HUES64 (cell line): ENCODE results near the gene C7orf33.
"Not testable (repeated sequence)": the region's sequence is repeated elsewhere in the genome, so short reads cannot be mapped to it uniquely, and the experiment has no call there.

Experiments
- H3K27ac ChIP-seq: 2 replicates; pipeline ENCODE4 v1.7.0; 2013; ENCODE audit warnings: low read depth, low read length, inconsistent platforms
- H3K27me3 ChIP-seq: 2 replicates; pipeline ENCODE4 v1.6.1; 2013; ENCODE audit warnings: mild to moderate bottlenecking, low read length; ENCODE audit not compliant: insufficient read depth
- H3K36me3 ChIP-seq: 2 replicates; pipeline ENCODE4 v1.6.1; 2013; ENCODE audit warnings: mild to moderate bottlenecking, low read length; ENCODE audit not compliant: insufficient read depth
- H3K4me1 ChIP-seq: 2 replicates; pipeline ENCODE4 v1.6.1; 2013; ENCODE audit warnings: mild to moderate bottlenecking, low read length, moderate library complexity; ENCODE audit not compliant: insufficient read depth
- H3K4me3 ChIP-seq: 2 replicates; pipeline ENCODE4 v1.5.1; 2013; ENCODE audit warnings: mild to moderate bottlenecking, low read length, moderate library complexity
- H3K9ac ChIP-seq: 2 replicates; pipeline ENCODE4 v1.6.1; 2013; ENCODE audit warnings: mild to moderate bottlenecking, low read depth, low read length
- H3K9me3 ChIP-seq: 2 replicates; pipeline ENCODE4 v1.6.1; 2013; ENCODE audit warnings: low read depth, low read length; ENCODE audit not compliant: insufficient read depth
- WGBS: fragments of 150-250, 120-280 bp; methylation state at CpG from one replicate; pipeline ENCODE4 v1.1.7; 2013; ENCODE audit warnings: missing lambda C conversion rate; 5-methylcytosine and 5-hydroxymethylcytosine counted together

The C7orf33 gene

DNA sequence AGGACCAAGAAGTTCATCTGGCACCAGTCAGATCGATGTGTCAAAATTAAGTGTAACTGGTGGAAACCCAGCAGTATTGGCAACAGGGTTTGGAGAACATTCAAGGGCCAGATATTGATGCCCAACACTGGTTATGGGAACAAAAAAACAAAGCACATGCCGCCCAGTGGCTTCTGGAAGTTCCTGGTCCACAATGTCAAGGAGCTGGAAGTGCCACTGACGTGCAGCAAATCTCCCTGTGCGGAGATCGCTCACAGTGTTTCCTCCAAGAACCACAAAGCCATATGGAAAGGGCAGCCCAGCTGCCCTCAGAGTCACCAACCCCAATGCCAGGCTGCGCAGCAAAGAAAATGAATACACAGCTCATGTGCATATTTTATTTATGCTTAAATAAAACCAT lies 10.1 kb upstream of the C7orf33 start:
- Histone ChIP-seq H3K27ac (no peak overlapping the region), H3K9me3 (no peaks in the 10 kb centered on the region), H3K4me1 (no peaks in the 10 kb centered on the region), H3K9ac (no peak overlapping the region), H3K36me3 (no peaks in the 10 kb centered on the region), H3K27me3 (no peaks in the 10 kb centered on the region), H3K4me3 (no peak overlapping the region)
- WGBS, result 90% methylated on average over 6 of the region's 6 CpGs

DNA sequence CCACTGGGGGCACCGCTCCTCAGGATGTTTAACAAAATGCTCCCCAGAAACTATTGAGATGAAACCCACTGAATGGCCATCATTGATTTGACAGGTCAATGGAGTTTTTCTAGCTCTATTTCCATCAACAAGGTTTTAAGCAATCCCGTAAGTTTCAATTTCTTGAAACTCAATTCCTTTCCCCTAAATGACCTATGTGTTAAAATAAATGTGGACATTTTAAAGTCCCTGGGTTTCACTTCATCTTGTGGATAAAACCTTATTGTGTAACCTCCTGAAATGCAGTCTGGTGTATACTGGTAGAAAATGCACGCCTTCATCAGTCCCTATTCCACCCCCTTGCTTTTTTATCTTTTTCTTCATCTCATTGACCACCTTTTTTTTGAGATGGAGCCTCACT lies 8.9 kb upstream of the C7orf33 start:
- Histone ChIP-seq H3K27ac (no peak overlapping the region), H3K4me1 (no peaks in the 10 kb centered on the region)
- 99% methylated on average over 3 of the region's 3 CpGs for WGBS

DNA sequence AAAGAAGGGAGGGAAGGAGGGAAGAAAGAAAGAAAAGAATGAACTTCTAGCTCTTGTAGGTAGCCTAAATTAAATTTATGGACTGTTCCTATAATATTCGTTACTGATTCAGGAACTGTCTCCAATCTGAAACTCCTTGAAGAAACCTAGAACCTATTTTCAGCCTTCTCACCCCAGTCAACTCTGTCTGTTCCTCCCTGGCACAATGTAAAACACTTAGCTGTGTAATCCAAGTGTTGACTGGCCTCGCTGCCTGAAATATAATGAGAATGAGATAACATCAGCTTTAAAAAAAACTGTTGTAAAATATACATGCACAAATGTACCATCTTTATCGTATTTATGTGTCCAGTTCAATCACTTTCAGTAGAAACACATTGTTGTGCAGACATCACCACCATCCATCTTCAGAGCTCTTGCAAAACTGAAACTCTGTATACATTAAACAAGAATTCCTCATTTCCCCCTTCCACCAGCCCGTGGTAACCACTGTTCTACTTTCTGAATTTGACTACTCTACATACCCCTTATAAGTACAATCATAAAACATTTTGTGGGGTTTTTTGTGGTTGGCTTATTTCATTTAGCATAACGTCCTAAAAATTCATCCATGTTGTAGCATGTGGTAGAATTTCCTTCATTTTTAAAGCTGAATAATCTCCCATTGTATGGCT lies 6.3 kb upstream of the C7orf33 start:
- H3K4me1 ChIP-seq, result peaks cover 14% of the 10 kb centered on the region; the same call in 1 of the 2 replicates
- no peak overlapping the region for H3K27ac ChIP-seq
- H3K27me3 ChIP-seq, result no peaks in the 10 kb centered on the region
- 93% methylated on average over 4 of the region's 5 CpGs for WGBS
- no peaks in the 10 kb centered on the region for H3K36me3 ChIP-seq
- no peaks in the 10 kb centered on the region for H3K9me3 ChIP-seq
- H3K9ac ChIP-seq, result no peak overlapping the region
- H3K4me3 ChIP-seq, result no peak overlapping the region

More for the DNA sequence above, 8.9 kb upstream of the C7orf33 start:
- no peaks in the 10 kb centered on the region for H3K9me3 ChIP-seq
- no peaks in the 10 kb centered on the region for H3K36me3 ChIP-seq
- no peak overlapping the region for H3K9ac ChIP-seq
- H3K27me3 ChIP-seq, result no peaks in the 10 kb centered on the region
- no peak overlapping the region for H3K4me3 ChIP-seq

DNA sequence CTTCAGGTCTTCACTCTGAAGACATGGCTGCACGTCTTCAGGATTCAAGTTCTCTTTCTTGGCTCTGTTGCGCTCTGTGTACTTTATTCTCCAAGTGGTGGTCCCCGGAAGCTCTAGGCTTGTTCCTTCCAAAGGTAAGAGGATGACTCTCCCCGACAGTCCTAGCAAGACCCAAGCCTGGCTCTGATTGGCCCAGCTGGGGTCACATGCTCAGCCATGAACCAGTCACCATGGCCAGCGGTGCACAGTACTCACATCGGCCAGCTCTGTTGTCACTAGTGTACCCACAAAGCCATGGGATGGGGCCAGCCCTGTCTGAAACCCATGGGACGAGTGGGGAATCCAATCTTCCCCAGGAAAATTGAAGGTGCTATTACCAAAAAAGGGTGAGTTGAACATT lies 5.2 kb upstream of the C7orf33 start:
- no peaks in the 10 kb centered on the region for H3K27me3 ChIP-seq

DNA sequence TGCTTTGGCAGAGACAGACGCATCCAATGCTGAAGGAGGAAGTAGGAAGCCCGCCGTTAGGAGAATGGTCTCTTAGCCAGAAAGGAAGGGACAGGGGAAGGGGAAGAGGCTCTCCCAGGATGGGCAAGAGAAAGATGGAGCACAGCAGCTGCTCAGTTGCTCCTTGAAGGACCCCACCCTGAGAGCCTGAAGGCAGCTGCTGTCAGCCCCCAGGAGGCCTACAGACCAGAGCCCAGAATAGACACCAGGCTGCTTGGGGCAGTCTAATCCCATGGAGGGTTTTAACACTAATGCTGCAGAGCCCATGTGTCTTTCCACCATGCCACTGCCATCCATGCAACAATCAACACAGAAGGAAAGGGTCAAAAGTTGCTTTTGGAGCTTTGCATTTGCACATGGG lies 3.5 kb upstream of the C7orf33 start:
- H3K27me3 ChIP-seq, result no peaks in the 10 kb centered on the region
- no peaks in the 10 kb centered on the region for H3K36me3 ChIP-seq
- H3K9ac ChIP-seq, result no peak overlapping the region
- H3K4me3 ChIP-seq, result no peak overlapping the region
- WGBS, result 85% methylated on average over 3 of the region's 3 CpGs
- H3K27ac ChIP-seq, result no peak overlapping the region
- peaks cover 31% of the 10 kb centered on the region for H3K4me1 ChIP-seq
- H3K9me3 ChIP-seq, result no peaks in the 10 kb centered on the region

More for the DNA sequence above, 5.2 kb upstream of the C7orf33 start:
- H3K4me3 ChIP-seq, result no peak overlapping the region
- 92% methylated on average over 7 of the region's 7 CpGs for WGBS
- H3K27ac ChIP-seq, result no peak overlapping the region
- H3K36me3 ChIP-seq, result no peaks in the 10 kb centered on the region
- no peaks in the 10 kb centered on the region for H3K9me3 ChIP-seq
- H3K4me1 ChIP-seq, result peaks cover 23% of the 10 kb centered on the region
- no peak overlapping the region for H3K9ac ChIP-seq

DNA sequence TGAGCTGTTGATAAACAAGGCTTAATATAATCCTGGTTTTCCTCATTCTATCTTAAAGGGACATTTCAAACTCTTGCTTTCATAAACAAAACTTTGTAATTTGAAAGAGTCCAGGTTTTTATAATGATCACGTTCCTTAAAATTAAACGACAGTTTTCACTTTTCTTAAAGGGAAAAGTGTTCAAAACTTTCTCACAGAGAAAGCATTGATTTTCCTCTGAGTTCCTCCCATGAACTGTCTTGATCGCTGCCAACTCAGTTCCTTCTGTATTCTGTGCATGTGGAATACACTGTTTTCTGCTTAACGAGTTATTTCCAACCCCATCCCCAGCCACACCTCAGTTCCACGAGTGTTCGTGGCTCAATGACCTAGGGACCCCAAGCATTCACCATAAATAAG lies 2.4 kb upstream of the C7orf33 start:
- Histone ChIP-seq H3K4me3 (no peak overlapping the region), H3K36me3 (no peaks in the 10 kb centered on the region), H3K9ac (no peak overlapping the region), H3K9me3 (no peaks in the 10 kb centered on the region), H3K27ac (no peak overlapping the region), H3K4me1 (peaks cover 32% of the 10 kb centered on the region), H3K27me3 (no peaks in the 10 kb centered on the region)
- 77% methylated on average over 6 of the region's 6 CpGs for WGBS

DNA sequence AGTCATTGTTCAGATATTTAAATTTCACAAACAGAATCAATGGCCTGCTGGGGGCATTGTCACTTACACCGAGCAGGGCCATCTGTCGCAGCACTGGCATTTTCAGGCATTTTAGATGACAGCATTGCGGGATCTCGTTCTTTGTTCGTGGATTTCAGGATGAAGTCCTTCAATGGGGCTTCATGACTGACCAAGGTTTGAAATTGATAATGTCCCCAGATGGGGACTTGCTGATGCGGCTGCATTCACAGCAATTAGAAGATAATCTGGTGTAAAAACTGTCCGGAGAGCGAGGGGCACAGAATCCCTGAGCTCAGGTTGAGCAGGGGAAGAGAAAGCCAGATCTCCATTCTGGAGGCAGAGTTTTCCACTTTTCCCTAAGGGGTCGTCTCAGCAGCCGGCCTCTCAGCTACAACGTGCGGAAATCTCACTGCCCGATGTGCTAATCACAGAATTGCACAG lies 1.9 kb upstream of the C7orf33 start:
- no peak overlapping the region for H3K4me3 ChIP-seq
- no peaks in the 10 kb centered on the region for H3K9me3 ChIP-seq
- peaks cover 32% of the 10 kb centered on the region for H3K4me1 ChIP-seq
- H3K9ac ChIP-seq, result no peak overlapping the region
- WGBS, result 70% methylated on average over 13 of the region's 13 CpGs
- no peaks in the 10 kb centered on the region for H3K36me3 ChIP-seq
- no peak overlapping the region for H3K27ac ChIP-seq
- no peaks in the 10 kb centered on the region for H3K27me3 ChIP-seq

DNA sequence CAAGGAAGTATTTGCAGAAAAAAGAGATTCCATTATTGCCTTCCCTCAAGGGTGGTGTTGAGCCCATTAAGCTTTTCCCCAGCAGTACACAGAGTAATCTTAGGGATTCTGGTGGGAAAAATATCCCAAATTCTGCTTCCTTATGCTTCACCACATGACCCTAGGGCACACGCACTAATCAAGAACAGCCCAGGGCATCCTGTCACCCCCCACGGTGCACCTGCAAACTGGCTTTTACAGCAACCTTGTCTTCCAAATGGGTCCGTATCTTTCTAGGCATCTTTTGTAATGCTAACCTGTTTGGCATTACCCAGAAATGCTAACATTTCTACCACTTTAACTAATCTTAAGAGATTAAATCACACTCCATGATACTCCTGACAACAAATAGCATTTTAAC lies 926 bp upstream of the C7orf33 start:
- 30% methylated on average over 3 of the region's 3 CpGs for WGBS
- H3K9ac ChIP-seq, result no peak overlapping the region
- peaks cover 32% of the 10 kb centered on the region for H3K4me1 ChIP-seq
- no peaks in the 10 kb centered on the region for H3K27me3 ChIP-seq
- no peak overlapping the region for H3K27ac ChIP-seq
- H3K9me3 ChIP-seq, result no peaks in the 10 kb centered on the region
- no peaks in the 10 kb centered on the region for H3K36me3 ChIP-seq
- H3K4me3 ChIP-seq, result no peak overlapping the region

DNA sequence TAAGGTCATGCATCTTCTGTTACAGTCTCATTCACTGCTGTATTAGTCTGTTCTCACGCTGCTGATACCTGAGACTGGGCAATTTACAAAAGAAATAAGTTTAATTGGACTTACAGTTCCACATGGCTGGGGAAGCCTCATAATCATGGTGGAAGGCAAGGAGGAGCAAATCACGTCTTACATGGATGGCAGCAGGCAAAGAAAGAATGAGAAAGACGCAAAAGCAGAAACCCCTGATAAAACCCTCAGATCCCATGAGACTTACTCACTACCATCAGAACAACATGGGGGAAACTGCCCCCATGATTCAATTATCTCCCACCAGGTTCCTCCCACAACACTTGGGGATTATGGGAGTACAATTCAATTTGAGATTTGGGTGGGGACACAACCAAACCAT lies 5.8 kb downstream of the C7orf33 start:
- not testable (repeated sequence) for H3K27ac ChIP-seq, H3K4me1 ChIP-seq, H3K9ac ChIP-seq, H3K27me3 ChIP-seq, H3K4me3 ChIP-seq, H3K36me3 ChIP-seq, H3K9me3 ChIP-seq
- WGBS, result 93% methylated on average over 3 of the region's 3 CpGs

DNA sequence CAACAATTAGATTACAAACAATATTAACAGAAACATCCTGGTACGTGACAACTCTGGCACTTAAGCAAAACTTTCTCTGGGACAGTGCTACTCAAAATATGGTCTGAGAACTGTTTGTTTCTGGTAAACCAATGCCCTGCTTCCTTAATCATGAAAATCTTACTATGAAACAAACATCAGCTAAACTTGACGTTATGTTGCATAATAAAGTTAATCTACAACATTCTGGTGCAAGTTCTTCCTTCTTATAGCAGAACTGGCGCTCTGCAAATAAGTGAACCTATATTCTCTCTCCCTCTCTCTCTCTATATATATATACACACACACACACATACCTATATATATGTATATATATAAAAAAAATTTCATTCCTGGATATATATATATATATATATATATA lies 7.8 kb downstream of the C7orf33 start:
- no peaks in the 10 kb centered on the region for H3K4me1 ChIP-seq
- no peak overlapping the region for H3K4me3 ChIP-seq
- no peaks in the 10 kb centered on the region for H3K36me3 ChIP-seq
- WGBS, result 94% methylated on average over 3 of the region's 3 CpGs
- H3K9ac ChIP-seq, result no peak overlapping the region
- peaks cover 3% of the 10 kb centered on the region; the same call in 1 of the 2 replicates for H3K9me3 ChIP-seq
- no peak overlapping the region for H3K27ac ChIP-seq
- no peaks in the 10 kb centered on the region for H3K27me3 ChIP-seq

DNA sequence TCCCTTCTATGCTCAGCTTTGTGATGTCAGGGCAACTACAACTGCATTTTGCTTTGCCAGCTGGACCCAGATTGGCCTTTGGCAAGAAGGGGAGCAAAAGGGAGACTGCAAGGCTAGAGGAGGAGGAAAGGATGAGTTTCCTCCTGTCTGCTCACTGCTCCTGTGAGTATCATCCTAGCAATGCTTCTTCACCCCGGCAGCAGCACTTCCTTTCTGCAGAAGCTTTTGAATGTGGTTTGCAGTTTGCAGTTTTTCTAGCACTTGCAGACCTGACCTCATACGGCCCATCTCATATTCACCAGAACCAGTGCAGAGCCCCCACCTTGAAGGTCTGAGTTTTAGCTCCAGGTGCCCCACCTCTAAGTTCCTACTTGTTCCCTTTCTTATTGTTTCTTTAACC lies 14.8 kb downstream of the C7orf33 start:
- Histone ChIP-seq H3K4me1 (peaks cover 21% of the 10 kb centered on the region), H3K4me3 (no peak overlapping the region), H3K9me3 (no peaks in the 10 kb centered on the region), H3K36me3 (no peaks in the 10 kb centered on the region), H3K27ac (no peak overlapping the region), H3K9ac (no peak overlapping the region), H3K27me3 (no peaks in the 10 kb centered on the region)
- 89% methylated on average over 2 of the region's 2 CpGs for WGBS
